ENCODE measurements around the gene AARS2. TPM values are rescaled to one million over a fixed set of nuclear protein-coding genes. Genes with fewer than 3 reads are reported as not detected.
A peak's percentile ranks its signal among the peaks of the same experiment; 100 is the strongest.

AARS2 gene
- total RNA-seq, 1 donor from 2014 or later, result 15.5 TPM

DNA sequence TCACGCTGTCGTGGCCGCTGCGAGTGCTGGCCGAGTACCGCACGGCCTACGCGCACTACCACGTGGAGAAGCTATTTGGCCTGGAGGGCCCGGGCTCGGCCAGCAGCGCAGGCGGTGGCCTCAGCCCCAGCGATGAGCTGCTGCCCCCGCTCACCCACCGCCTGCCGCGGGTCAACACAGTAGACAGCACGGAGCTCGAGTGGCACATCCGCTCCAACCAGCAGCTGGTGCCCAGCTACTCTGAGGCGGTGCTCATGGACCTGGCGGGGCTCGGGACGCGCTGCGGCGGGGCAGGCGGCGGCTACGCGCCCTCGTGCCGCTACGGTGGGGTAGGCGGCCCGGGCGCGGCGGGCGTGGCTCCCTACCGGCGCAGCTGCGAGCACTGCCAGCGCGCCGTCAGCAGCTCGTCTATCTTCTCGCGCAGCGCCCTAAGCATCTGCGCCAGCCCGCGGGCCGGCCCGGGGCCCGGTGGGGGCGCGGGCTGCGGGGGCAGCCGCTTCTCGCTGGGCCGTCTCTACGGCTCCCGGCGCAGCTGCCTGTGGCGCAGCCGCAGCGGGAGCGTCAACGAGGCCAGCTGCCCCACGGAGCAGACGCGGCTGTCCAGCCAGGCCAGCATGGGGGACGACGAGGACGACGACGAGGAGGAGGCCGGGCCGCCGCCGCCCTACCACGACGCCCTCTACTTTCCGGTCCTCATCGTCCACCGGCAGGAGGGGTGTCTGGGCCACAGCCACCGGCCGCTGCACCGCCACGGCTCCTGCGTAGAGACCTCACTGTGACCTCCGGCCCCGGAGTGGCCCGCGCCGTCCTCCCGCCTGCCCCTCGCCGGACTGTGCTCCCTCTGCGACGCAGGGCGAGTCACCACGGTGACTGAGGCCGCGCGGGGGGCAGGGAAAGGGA is 37.1 kb downstream of the AARS2 start:
- no peak for DNase-seq (ENCODE audit: low read depth)

DNA sequence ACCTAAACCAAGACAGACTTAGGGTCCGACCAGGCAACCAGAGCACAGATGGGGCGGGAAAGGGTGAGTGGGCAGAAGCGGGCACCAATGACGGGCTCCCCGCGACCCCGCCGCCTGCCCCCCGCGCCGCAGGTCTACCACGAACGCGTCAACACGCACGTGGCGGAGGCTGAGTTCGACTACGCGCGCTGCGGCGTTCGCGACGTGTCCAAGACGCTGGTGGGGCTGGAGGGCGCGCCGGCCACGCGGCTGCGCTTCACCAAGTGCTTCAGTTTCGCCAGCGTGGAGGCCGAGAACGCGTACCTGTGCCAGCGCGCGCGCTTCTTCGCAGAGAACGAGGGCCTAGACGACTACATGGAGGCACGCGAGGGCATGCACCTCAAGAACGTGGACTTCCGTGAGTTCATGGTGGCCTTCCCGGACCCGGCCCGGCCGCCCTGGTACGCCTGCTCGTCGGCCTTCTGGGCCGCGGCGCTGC is 37.8 kb downstream of the AARS2 start:
- no peak for DNase-seq (ENCODE audit: low read depth)

- no peak for DNase-seq (ENCODE audit: low read depth)
Observed at GRCh38 chr6:44273617-44274016, 39.5 kb downstream of the AARS2 start.

DNA sequence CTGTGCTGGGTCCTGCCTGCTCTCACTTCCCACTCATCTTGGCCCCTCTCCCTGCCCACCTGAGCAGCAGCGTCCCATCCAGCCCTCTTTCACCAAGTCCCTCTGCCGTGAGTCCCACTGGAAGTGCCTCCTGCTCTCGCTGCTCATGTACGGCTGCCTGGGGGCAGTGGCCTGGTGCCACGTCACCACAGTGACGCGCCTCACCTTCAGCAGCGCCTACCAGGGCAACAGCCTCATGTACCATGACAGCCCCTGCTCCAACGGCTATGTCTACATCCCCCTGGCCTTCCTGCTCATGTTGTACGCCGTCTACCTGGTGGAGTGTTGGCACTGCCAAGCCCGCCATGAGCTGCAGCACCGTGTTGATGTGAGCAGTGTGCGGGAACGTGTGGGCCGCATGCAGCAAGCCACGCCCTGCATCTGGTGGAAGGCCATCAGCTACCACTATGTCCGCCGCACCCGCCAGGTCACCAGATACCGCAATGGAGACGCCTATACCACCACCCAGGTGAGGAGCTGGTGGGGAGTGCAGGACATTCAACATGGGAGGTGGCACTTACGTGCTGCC is 40.1 kb downstream of the AARS2 start:
- DNase-seq (ENCODE audit: low read depth), result no peak

DNA sequence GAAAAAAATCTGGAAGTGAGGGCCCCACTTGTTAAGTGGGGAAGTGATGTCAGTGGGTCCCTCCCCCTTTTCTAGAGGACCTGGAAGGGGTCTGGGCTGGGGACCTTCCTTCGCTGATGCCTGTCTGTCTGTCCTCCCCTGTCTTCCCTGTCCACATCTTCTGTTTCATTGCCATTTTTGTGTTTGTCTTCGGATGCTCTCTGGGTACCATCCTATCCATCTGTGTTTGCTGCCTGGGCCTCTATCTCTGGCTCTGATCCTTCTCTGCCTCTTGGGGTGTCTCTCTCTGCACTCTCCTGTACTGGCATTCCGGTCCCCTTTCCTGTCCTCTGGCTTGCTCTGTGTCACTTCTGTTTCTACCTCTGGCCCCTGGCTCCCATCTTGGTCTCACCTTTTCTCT is 40.6 kb downstream of the AARS2 start:
- DNase-seq (ENCODE audit: low read depth), result no peak

DNA sequence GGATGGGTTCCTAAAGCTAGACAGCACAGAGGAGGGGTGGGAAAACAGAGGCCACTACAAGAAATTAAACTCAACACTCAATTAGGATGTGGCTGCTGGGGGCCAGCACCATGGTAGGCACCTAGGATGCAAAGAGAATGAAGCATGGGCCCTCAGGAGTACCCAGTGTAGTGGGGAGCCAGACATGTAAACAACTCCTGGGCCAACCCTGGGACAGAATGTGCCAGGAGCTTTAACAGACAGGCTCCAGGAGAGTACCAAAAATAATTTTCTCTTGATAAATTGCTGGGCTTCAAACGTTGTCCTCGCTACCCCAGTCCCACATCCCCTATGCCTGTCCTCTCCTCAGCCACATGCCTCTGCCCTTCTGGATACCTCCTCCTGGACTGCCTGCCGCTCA is 41.2 kb downstream of the AARS2 start:
- no peak for DNase-seq (ENCODE audit: low read depth)

DNA sequence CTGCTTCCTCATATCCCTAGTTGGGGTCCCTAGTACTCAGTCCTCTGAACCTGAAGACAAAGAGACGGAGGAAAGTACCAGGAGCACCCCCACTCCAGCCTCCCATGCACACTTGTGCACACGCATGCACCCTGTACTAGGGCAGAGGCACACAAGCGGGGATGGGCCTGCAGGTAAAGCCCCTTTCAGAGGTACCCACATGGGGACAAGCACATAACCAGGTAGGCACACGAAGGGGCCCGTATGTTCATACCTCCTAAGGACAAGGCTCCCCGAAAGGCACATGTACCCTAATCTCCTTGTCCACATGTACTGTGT is 41.8 kb downstream of the AARS2 start:
- DNase-seq (ENCODE audit: low read depth), result no peak

- no peak for DNase-seq (ENCODE audit: low read depth)
Observed at GRCh38 chr6:44270526-44271405, 42.4 kb downstream of the AARS2 start.

DNA sequence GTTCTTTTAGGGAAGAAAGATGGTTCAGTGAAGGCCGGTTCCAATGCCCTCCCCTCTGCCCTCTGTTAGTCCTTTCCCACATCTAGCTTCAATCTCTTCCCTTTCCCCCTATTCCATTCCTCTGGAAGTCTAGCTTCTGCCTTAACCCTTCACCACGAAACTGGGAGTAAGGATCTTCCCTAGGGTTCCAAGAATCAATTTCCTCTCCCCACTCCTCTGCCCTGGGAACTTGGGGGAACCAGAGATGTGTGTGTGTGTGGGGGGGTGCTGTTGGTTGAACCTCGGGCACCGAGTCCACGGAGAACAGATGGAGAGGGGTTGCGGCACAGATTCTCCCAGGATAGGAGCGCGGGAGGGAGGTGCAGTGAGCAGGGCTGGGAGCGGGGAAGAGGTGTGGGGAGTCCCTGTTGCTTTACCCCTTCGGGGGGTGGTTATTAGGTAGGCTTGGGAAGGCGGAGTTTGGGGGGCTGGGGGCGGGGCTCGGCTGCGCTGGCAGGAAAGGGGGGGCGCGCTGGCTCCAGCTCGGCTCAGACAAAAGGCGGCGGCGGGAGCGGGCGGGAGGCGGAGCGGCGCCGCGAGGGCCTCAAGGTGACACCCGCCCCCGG is 43.1 kb downstream of the AARS2 start, which contains the start of gene TMEM151B:
Gene TMEM151B (plus strand): TSS at position 530 of the 605 bp plus-strand sequence. CDS start 293 bp downstream, outside the sequence.
- DNase-seq (ENCODE audit: low read depth), result no peak

GRCh38 chr6:44269178-44269920 is 43.8 kb downstream of the AARS2 start:
- no peak for DNase-seq (ENCODE audit: low read depth)

DNA sequence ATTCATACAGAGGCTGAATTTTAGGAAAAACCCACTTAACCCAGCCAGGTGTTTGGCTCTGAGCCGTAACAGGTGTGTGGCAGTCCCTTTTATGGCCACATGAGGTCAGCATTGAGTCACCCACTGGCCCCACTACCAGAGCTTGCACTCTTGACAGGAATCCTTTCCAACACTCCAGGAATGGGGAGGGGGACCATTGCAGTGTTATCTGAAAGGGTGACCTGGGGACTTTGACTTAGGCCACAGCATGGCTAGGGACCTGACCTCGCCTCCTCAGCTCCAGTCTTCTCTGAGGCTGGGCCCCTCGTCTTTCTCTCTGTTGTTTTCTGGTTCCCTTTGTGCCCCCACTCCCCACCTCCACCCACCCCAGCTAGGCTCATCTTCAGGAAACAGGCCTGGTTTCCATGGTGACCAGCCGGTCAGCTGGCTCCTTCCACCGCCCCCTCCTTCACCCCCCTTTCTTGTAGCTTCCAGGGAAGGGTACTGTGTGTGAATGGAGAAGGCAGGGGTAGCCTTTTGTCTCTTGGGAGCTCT is 45.0 kb downstream of the AARS2 start:
- DNase-seq (ENCODE audit: low read depth), result peak; percentile 46

GRCh38 chr6:44267252-44267651 is 45.9 kb downstream of the AARS2 start:
- no peak for DNase-seq (ENCODE audit: low read depth)

- no peak for DNase-seq (ENCODE audit: low read depth)
Observed at GRCh38 chr6:44266347-44266746, 46.8 kb downstream of the AARS2 start.

GRCh38 chr6:44265722-44266233 is 47.4 kb downstream of the AARS2 start:
- peak; percentile 94 for DNase-seq (ENCODE audit: low read depth)

- no peak for DNase-seq (ENCODE audit: low read depth)
Observed at GRCh38 chr6:44265007-44265721, 48.0 kb downstream of the AARS2 start, which contains the start of gene NFKBIE. Gene NFKBIE, minus strand, starts transcription at chr6:44265551. Its CDS starts 205 bp downstream, at chr6:44265346.

DNA sequence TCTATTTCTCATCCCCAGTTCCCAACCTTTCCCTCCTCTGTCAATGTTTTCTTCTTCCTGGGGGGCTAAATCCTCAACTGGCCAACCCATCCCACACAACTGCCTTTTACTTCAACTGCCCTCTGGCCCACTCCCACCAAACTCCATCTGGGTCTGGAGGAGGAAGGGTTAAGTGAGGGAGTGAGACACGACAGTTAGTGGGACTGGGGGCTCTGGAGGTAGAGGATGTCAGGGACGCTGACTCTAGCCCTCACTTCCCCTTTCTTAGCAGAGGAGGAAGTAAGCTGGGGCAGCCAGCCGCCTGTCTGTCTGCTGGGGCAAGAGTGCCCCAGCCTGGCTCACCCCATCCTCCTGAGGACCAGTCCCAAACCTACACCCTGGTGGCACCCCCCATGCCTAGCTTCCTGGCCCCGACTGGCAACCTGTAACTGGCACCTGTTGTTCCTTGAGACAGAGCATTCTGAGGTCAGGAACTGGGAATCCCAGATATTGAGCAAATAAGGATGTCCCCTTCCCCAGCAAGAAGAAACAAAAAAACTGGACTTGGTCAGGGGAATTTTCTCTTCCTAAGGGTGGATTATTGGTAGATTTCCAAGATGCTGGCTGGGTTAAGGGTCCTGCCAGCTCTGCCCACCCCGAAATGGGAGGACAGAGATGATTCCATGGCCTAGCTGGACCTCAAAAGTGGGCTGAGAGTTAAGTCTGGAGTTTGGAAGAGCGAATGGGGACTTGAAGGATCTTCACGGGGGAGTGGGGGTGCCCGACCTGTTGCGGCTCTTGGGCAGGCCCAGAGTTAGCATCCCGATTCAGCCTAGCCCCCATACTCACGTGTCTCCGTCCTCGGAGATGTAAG is 48.8 kb downstream of the AARS2 start:
- peak; percentile 45 for DNase-seq (ENCODE audit: low read depth)

DNA sequence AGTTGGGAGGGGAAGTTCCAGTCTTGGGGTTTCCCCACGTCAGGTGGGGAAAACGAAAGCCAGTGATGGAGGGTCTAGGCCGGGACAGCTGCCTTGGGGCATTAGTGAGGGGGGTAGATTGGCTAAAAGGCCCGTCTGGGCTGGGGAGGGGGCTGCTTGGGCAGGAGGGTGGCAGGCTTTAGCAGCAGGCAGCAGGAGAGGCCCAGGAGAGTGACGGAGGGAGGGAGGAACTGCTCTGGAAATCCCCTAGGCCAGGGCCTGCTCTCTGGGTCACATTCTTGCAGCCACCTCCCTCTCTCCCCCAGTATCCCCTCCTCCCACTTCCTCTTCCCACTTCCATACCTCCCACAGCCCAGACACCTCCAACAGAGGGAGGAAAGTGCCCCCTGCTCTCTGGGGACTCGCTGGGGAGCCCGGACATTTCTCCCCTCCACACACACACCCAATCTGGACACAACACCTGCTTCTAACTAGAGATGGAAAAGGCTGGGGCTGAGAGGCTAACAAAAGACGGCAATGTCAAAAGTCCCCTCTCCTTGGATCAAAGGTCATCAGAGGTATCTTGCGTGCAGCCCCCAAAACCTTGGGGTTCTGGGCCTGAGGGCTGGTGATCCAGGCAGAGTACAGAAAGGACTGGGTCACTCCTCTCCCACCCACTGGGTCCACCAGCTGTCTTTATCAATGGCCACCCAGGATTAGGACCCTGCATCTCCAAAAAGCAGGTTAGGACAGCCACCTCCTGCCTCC is 49.6 kb downstream of the AARS2 start:
- peak; percentile 75 for DNase-seq (ENCODE audit: low read depth)

All from renal cortical epithelial cell (primary cell).